Daoy (cell line): Measurements from ENCODE around the gene ARAP3. TPM values are rescaled to one million over a fixed set of nuclear protein-coding genes. Genes with fewer than 3 reads are reported as not detected.
"Not testable (repeated sequence)": the region's sequence is repeated elsewhere in the genome, so short reads cannot be mapped to it uniquely, and the experiment has no call there.

Experiments
- DNase-seq: peaks from one replicate; pipeline ENCODE4 v3.0.0-alpha.2; 2015; ENCODE audit warnings: low read depth
- total RNA-seq: library from RNA; depleted of rRNA; stranded (reverse); fragments of >200 nt; shearing (Covaris generic); gene quantifications from 2 replicates; pipeline ENCODE4 v1.2.3, GENCODE V29; 2014; rRNA removed

ARAP3 gene
- 1.7 and 3.0 TPM in 2 replicates for total RNA-seq

GRCh38 chr5:141681695-141682641 is at the start of gene ARAP3:
Gene ARAP3, minus strand, starts transcription at chr5:141682230. Its CDS starts 1,744 bp downstream, at chr5:141680486.
- DNase-seq: peak; percentile 93

GRCh38 chr5:141729387-141730006 is 47.5 kb upstream of the ARAP3 start:
- no peak for DNase-seq

GRCh38 chr5:141725891-141726290 is 43.9 kb upstream of the ARAP3 start:
- peak; percentile 56 for DNase-seq

GRCh38 chr5:141725174-141725573 is 43.1 kb upstream of the ARAP3 start:
- not testable (repeated sequence) for DNase-seq

- no peak for DNase-seq
Measured at GRCh38 chr5:141722266-141722665, 40.2 kb upstream of the ARAP3 start.

GRCh38 chr5:141717043-141717442 is 35.0 kb upstream of the ARAP3 start:
- no peak for DNase-seq

- DNase-seq: no peak
Measured at GRCh38 chr5:141716468-141716867, 34.4 kb upstream of the ARAP3 start.

GRCh38 chr5:141716009-141716408 is 34.0 kb upstream of the ARAP3 start:
- no peak for DNase-seq

- no peak for DNase-seq
Measured at GRCh38 chr5:141715346-141715905, 33.4 kb upstream of the ARAP3 start.

- DNase-seq: peak; percentile 48
Measured at GRCh38 chr5:141714542-141715310, 32.7 kb upstream of the ARAP3 start.

GRCh38 chr5:141713616-141714309 is 31.7 kb upstream of the ARAP3 start:
- peak; percentile 34 for DNase-seq

- no peak for DNase-seq
Measured at GRCh38 chr5:141711687-141712086, 29.7 kb upstream of the ARAP3 start.

GRCh38 chr5:141709699-141710267 is 27.8 kb upstream of the ARAP3 start:
- no peak for DNase-seq

- no peak for DNase-seq
Measured at GRCh38 chr5:141708016-141708415, 26.0 kb upstream of the ARAP3 start.

GRCh38 chr5:141707510-141707909 is 25.5 kb upstream of the ARAP3 start:
- no peak for DNase-seq

- DNase-seq: no peak
Measured at GRCh38 chr5:141706121-141706520, 24.1 kb upstream of the ARAP3 start.

- DNase-seq: no peak
Measured at GRCh38 chr5:141705469-141705868, 23.4 kb upstream of the ARAP3 start.

GRCh38 chr5:141704782-141705297 is 22.8 kb upstream of the ARAP3 start:
- no peak for DNase-seq

GRCh38 chr5:141703133-141703561 is 21.1 kb upstream of the ARAP3 start:
- no peak for DNase-seq

- DNase-seq: no peak
Measured at GRCh38 chr5:141701360-141702119, 19.5 kb upstream of the ARAP3 start.
